OCI-LY1 (cell line): ENCODE measurements around the gene AGER.
"Not testable (repeated sequence)": the region's sequence is repeated elsewhere in the genome, so short reads cannot be mapped to it uniquely, and the experiment has no call there.

Experiments used
- H2AFZ ChIP-seq: fragments of 200-600 bp; sonication (generic), shearing (Covaris generic); 2 replicates; pipeline ENCODE4 v1.6.0; 2014; ENCODE audit warnings: antibody characterized with exemption, mild to moderate bottlenecking, low read length
- H3F3A ChIP-seq: fragments of 200-600 bp; sonication (generic), shearing (Covaris generic); 2 replicates; pipeline ENCODE4 v1.6.0; 2014; ENCODE audit warnings: mild to moderate bottlenecking, antibody characterized with exemption, low read length, moderate library complexity; ENCODE audit not compliant: insufficient read depth
- H3K27ac ChIP-seq: fragments of 200-600 bp; sonication (generic); 2 replicates; pipeline ENCODE4 v1.5.1; 2014; ENCODE audit warnings: low read length, mixed run types, mild to moderate bottlenecking, low read depth; ENCODE audit not compliant: poor library complexity, severe bottlenecking
- H3K27me3 ChIP-seq: fragments of 200-600 bp; sonication (generic); 2 replicates; pipeline ENCODE4 v1.6.0; 2014; ENCODE audit warnings: antibody characterized with exemption, mild to moderate bottlenecking, low read length, moderate library complexity; ENCODE audit not compliant: insufficient read depth
- H3K36me3 ChIP-seq: fragments of 200-600 bp; sonication (generic); 2 replicates; pipeline ENCODE4 v1.6.1; 2014; ENCODE audit warnings: mild to moderate bottlenecking, antibody characterized with exemption, low read length, moderate library complexity, mixed read lengths; ENCODE audit not compliant: insufficient read depth
- H3K4me1 ChIP-seq: fragments of 200-600 bp; sonication (generic); 2 replicates; pipeline ENCODE4 v1.5.1; 2014; ENCODE audit warnings: mild to moderate bottlenecking, low read length, moderate library complexity; ENCODE audit not compliant: insufficient read depth, severe bottlenecking
- H3K4me2 ChIP-seq: fragments of 200-600 bp; sonication (generic), shearing (Covaris generic); 2 replicates; pipeline ENCODE4 v1.6.1; 2014; ENCODE audit warnings: low read length
- H3K4me3 ChIP-seq: fragments of 200-600 bp; sonication (generic); 2 replicates; pipeline ENCODE4 v1.5.1; 2014; ENCODE audit warnings: low read length, low read depth, mild to moderate bottlenecking, mixed read lengths; ENCODE audit not compliant: poor library complexity, severe bottlenecking
- H3K79me2 ChIP-seq: fragments of 200-600 bp; shearing (Covaris generic); 2 replicates; pipeline ENCODE4 v1.6.1; 2016; ENCODE audit warnings: mixed run types, low read length, mixed read lengths; ENCODE audit not compliant: insufficient read depth
- H3K9ac ChIP-seq: fragments of 200-600 bp; sonication (generic), shearing (Covaris generic); 2 replicates; pipeline ENCODE4 v1.6.1; 2014; ENCODE audit warnings: mild to moderate bottlenecking, low read length, mixed read lengths
- H3K9me2 ChIP-seq: fragments of 200-600 bp; sonication (generic), shearing (Covaris generic); 2 replicates; pipeline ENCODE4 v1.6.1; 2014; ENCODE audit warnings: low read depth, mild to moderate bottlenecking, low read length, mixed read lengths
- H3K9me3 ChIP-seq: fragments of 200-600 bp; shearing (Covaris generic); 2 replicates; pipeline ENCODE4 v1.6.1; 2014; ENCODE audit warnings: low read length, mixed read lengths
- H4K20me1 ChIP-seq: fragments of 200-600 bp; sonication (generic), shearing (Covaris generic); 2 replicates; pipeline ENCODE4 v1.6.0; 2016; ENCODE audit warnings: mild to moderate bottlenecking, low read length; ENCODE audit not compliant: insufficient read depth
- EZH2 ChIP-seq: fragments of 200-600 bp; sonication (generic), shearing (Covaris generic); IDR thresholded peaks from 2 replicates; pipeline ENCODE4 v1.8.0; 2017; ENCODE audit warnings: borderline replicate concordance, mixed run types, mild to moderate bottlenecking, antibody characterized with exemption, low read length, moderate library complexity, mixed read lengths
- TF ChIP-seq, protein P1 (sequence below): fragments of 200-600 bp; sonication (generic), shearing (Covaris generic); IDR thresholded peaks from 2 replicates; pipeline ENCODE4 v1.5.1; 2017; ENCODE audit warnings: mild to moderate bottlenecking, antibody characterized with exemption, low read length, moderate library complexity, mixed read lengths

Gene AGER

GRCh38 chr6:32146287-32146686 lies 37.8 kb downstream of the AGER start:
- TF ChIP-seq, protein P1, sequence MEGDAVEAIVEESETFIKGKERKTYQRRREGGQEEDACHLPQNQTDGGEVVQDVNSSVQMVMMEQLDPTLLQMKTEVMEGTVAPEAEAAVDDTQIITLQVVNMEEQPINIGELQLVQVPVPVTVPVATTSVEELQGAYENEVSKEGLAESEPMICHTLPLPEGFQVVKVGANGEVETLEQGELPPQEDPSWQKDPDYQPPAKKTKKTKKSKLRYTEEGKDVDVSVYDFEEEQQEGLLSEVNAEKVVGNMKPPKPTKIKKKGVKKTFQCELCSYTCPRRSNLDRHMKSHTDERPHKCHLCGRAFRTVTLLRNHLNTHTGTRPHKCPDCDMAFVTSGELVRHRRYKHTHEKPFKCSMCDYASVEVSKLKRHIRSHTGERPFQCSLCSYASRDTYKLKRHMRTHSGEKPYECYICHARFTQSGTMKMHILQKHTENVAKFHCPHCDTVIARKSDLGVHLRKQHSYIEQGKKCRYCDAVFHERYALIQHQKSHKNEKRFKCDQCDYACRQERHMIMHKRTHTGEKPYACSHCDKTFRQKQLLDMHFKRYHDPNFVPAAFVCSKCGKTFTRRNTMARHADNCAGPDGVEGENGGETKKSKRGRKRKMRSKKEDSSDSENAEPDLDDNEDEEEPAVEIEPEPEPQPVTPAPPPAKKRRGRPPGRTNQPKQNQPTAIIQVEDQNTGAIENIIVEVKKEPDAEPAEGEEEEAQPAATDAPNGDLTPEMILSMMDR, result no peak
- no peak for TF ChIP-seq EZH2
- Histone ChIP-seq H3K9me2 (no peaks in the 10 kb centered on the region), H3F3A (no peaks in the 10 kb centered on the region), H3K27ac (no peak overlapping the region), H3K9me3 (no peaks in the 10 kb centered on the region), H3K4me3 (no peak overlapping the region), H3K9ac (no peak overlapping the region), H3K4me2 (no peak overlapping the region), H3K36me3 (no peaks in the 10 kb centered on the region), H4K20me1 (no peaks in the 10 kb centered on the region), H3K4me1 (no peaks in the 10 kb centered on the region), H3K79me2 (no peaks in the 10 kb centered on the region), H2AFZ (no peak overlapping the region), H3K27me3 (no peaks in the 10 kb centered on the region; the same call in 1 of the 2 replicates)

DNA sequence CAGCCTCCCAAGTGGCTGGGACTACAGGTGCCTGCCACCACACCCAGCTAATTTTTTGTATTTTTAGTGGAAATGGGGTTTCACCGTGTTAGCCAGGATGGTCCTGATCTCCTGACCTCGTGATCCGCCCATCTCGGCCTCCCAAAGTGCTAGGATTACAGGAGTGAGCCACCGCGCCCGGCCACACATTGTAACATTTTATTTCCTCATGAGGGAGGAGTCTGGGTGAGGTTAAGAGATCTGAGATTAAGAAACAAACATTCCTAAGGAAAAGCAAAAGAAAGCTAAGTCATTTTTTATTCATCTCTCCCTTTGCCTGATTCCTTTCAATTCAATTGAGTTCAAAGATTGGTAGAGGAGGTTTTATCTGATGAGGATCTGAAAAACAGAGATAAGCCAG lies 39.8 kb downstream of the AGER start:
- H3K4me1 ChIP-seq, H3K4me3 ChIP-seq, H3K27me3 ChIP-seq, H3F3A ChIP-seq, H3K79me2 ChIP-seq, H2AFZ ChIP-seq, H3K9me3 ChIP-seq, H3K9me2 ChIP-seq, H3K27ac ChIP-seq, H3K9ac ChIP-seq, H3K36me3 ChIP-seq, H4K20me1 ChIP-seq, H3K4me2 ChIP-seq: not testable (repeated sequence)

DNA sequence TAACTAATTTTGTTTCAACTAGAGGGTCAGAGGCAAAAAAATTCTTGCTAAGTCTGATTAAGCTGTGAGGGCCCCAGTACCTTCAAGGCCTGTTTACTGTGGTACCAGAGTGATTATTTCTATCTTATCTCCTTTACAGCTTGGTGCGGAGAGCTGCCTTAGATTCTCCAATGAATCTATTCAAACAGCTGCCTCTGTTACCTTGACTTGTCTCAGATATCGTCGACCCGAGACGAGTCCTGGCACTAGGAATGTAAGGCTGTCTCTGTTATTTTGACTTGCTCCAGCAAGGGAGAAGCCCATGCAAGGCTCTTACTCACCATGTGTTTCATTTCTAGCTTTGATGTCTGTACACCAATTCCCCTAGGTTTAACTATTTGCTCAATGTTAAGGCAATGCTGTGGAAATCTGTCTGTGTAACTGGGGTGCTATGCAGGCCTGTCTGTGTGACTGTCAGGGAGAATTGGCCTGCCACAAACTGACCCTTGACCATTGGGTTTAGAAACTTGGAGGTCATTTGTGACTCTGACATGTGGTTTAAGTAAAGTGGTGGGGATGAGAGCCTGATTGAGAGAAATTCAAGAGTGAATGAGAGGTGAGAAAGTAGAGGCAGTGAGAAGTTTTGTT lies 43.5 kb downstream of the AGER start:
- no peak overlapping the region for H3K4me2 ChIP-seq
- H3K9ac ChIP-seq, result no peak overlapping the region

More for the DNA sequence above, 43.5 kb downstream of the AGER start:
- no peaks in the 10 kb centered on the region for H3K36me3 ChIP-seq
- H3K4me1 ChIP-seq, result no peaks in the 10 kb centered on the region
- H3F3A ChIP-seq, result no peaks in the 10 kb centered on the region
- H3K27me3 ChIP-seq, result no peaks in the 10 kb centered on the region
- no peaks in the 10 kb centered on the region for H4K20me1 ChIP-seq
- H3K27ac ChIP-seq, result no peak overlapping the region
- no peak overlapping the region for H3K4me3 ChIP-seq
- no peak for TF ChIP-seq EZH2
- TF ChIP-seq, protein P1, result no peak
- H2AFZ ChIP-seq, result no peak overlapping the region
- H3K9me3 ChIP-seq, result no peaks in the 10 kb centered on the region
- H3K79me2 ChIP-seq, result no peaks in the 10 kb centered on the region
- H3K9me2 ChIP-seq, result no peaks in the 10 kb centered on the region
